Smooth muscle cell of the brain vasculature (primary cell): ENCODE results near the gene MOCOS.

Experiments
- DNase-seq: peaks from one replicate; pipeline ENCODE4 v3.0.0-alpha.2; 2012; ENCODE audit warnings: low read depth, low spot score

The MOCOS gene

DNA sequence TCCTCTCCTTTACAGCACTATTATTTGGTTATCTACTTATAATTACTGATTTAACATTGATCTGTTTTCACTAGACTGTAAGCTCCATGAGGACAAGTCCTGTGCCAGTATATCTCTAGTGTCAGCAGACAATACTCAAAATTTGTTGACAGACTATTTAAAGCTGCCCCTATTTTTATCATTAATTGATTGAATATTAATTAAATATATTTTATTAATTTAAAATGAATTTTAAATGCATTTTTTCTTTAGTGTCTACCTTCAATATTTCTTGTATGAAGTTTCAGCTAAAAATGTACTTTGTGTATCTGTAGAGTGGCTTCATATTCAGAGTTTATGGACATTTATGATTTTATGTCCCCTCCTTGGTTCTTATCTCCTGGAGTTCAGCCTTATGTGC, 83.9 kb downstream of the MOCOS start:
- no peak for DNase-seq

DNA sequence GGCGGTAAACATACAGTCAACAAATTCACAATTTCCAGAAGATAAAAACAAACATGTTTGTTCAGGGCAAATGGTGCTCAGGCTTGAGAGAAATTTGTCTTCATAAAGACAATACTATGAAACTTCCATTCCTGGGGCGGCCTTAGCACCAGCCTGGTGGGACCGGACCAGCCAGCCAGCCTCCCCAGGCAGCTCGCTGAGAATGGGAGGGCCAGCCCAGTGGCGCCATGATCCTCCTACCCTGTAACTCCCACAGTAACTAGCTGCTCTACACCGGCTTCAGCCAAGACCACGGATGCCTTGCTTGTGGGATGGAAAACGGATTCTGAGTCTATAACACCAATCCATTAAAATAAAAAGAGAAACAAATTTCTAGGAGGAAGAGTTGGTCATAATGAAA, 86.0 kb downstream of the MOCOS start:
- DNase-seq, result no peak

DNA sequence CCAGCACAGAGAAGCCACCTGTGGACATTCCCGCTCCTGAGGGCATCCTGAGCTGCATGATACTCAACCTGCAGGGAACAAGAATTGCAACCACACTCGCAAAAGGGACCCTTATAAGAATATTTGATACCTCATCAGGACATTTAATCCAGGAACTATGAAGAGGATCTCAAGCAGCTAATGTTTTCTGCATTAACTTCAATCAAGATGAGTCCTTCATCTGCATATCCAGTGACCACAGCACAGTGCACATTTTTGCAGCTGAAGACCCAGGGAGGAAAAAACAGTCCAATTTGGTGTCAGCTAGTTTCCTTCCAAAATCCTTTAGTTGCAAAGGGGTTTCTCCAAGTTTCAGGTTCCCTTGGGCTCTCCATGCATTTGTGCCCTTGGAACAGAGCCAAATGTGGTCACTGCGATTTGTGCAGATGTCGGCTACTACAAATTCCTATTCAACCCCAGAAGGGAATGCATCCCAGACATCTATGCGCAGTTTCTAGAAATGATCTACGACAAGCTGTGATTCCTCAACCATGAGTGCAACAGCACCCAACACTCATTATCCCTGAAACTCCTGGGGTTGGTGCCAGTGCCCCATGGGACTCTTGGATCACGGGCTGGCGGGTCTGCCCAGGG, 86.9 kb downstream of the MOCOS start:
- no peak for DNase-seq

DNA sequence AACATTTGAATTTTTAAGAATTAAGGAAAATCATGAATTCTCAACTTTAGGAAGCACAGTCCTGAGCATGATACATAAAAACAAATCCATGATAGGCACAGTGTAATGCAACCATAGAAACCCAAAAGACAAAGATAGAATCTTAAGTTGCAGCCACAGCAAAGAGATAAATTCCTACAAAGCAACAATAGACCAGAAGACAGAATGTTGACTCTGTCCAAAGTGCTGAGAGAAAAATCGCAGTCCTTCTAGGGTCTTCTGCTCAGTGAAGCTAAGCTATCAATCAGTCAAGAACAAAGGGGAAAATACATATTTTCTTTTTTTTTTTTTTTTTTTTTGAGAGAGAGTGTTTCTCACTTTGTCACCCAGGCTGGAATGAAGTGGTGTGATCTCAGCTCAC, 88.3 kb downstream of the MOCOS start:
- no peak for DNase-seq

DNA sequence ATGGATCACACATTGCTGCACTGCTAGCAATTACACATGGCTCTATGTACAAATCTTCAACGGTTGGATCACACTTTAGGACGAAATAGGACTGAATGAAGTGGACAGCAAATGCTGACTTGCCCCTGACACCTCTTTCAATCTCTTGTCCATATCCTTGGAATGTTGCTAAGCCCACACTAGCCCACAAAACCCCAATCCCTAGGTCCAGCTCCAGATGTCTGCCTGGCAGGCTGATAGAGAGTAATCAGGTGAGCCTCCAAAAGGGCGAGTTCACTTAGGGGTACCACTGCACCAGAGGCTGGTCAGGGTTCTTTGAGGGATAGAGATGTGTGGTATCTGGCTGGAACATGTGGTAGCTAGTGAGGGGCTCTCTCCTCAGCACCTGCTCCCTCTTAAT, 91.7 kb downstream of the MOCOS start:
- no peak for DNase-seq

DNA sequence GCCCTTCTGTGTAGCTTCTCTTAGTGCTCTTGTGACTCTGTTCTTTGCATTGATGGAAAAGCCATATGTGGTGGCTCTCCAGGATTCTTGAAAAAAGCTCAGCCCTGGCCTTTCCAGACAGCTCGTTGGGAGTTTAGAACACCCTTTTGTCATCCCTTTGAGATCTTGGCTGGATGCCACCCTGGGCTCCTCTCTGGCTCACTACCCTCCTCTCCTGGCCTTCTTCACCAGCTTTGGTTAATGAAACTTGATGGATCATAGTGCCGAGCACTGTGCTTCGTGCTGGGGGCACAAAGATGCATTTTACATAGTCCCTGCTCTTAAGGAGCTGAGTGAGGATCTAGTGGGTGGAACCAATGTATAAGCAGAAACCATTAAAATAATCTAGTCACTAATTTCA, 94.6 kb downstream of the MOCOS start:
- no peak for DNase-seq

DNA sequence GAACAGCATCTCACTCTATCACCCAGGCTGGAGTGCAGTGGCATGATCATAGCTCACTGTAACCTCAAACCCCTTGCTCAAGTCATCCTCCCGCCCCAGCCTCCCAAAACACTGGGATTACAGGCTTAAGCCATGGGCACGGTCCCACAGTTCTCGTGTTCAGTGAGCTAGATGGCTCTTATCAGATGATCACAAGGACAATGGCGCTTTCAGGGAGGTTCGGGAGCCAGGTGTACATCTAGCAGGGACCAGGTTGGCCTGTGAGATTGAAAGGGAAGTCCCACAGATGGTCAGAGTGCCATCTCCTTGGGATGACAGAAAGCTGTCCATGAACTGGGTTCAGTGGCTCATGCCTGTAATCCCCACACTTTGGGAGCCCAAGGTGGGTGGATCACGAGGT, 96.2 kb downstream of the MOCOS start:
- no peak for DNase-seq

DNA sequence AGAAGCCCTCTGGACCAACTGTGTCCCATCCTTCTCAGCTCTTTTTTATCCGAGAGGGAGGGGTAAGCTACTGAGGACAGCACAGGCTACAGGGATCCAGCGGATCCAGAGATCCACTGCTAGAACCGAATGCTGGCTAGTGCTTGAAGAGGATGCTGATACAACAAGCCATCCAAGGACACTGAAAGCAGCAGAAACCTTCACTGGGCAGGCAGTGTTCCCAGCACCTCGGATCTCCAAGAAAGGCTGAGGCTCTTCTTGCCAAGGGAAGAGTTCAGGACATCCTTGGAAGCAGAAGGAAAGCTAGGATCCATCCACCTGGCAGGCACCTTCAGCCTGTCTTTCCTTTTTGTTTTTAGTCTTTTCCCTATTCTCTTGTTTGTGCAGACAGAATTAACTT, 97.0 kb downstream of the MOCOS start:
- no peak for DNase-seq

DNA sequence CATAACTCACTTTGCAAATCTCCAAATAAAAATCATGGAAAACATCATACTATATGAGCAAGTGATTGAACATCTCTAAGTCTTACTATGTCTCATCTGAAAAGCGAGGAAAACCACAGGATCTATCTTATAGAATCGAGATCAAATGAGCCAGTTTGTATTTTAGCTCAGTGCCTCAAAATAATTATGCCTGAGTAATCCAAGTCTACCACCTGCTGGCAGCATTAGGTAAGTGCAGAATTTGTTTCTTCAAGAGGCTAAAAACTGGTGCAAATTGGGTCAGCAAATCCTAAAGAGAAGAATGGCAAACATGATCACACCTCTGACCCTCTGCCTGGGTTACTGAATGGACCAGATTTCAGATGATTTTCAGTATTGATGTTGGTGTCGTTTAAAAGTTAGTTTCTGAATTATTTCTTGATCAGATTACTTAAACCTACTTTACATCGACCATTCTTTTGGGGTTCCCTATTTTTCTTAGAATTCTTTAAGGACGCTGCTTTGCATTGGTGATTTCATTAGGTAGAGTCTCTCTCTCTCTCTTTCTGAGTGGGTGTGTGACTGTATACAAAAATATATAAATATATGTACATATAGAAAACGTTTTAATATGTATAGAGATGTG, 97.5 kb downstream of the MOCOS start:
- peak; percentile 54 for DNase-seq

DNA sequence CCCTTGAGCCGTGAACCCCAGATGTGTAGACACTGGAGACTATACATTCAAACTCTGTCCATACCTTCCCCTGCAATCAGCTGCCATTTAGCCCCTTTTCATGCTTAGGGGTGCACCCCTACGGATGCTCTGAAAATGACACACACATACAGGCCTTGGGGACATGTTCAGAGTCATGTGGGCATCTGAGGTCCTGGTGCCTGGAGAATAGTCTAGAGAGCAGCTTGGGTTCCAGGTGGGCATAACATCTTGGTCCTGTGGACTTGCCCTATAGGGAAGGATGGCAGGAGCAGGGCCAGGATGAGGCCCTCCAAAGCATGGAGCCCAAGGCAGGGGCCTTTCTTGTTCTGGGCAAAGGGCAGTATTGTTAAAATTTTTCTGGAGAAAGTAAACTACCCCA, 100.4 kb downstream of the MOCOS start:
- DNase-seq, result no peak

DNA sequence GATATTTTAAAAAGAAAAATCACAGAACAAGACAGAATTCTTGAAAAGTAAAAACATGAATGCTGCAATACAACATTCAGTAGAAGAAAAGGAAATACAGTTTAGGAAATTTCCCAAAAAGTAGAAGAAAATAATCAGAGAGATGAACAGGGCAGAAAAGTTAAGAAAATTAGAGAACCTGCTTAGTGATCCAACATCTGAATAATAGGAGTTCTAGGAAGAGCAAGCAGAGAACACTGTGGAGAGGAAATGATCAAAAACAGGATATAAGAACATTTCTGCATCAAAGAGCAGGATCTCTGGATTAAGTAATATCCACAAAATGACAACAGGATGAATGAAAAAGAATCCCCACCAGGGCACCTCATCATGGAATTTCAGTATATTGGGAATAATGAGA, 101.4 kb downstream of the MOCOS start:
- DNase-seq, result no peak

DNA sequence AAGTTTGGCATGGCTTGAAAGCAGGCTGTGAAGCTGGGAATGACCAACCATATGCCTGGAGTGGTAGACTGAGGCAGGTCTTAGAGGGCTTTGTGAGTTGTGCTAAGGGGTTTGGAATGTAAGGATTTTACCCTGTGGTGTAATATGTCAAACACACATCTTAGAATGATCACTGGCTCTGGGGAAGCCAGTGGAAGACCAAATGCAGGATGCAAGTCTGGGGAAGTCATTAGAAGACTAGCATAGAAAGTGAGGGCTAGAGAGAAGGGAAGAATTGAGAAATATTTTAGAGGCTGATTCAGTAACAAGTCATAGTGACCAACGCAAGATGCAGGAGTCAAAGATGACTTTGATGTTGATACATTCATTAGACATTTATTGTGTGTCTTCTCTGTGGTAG, 106.7 kb downstream of the MOCOS start:
- DNase-seq, result no peak

DNA sequence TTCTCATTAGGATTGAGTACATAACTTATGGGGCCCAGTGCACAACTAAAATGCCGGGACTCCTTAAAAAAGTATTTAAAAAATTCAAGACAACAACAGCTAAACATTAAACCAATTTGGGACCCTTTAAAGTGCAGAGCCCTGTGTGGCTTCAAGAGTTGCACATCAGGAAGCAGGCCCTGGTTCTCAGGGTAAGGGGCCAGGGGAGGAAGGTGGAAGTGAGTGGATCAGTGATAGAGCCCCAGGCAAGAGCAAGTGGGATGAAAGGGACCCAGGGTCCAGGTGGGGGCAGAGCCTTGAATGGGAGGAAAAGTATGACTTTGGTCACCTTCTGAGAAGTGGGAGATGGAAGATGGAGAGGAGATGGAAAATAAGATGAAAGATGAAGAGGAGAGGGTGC, 107.9 kb downstream of the MOCOS start:
- no peak for DNase-seq

DNA sequence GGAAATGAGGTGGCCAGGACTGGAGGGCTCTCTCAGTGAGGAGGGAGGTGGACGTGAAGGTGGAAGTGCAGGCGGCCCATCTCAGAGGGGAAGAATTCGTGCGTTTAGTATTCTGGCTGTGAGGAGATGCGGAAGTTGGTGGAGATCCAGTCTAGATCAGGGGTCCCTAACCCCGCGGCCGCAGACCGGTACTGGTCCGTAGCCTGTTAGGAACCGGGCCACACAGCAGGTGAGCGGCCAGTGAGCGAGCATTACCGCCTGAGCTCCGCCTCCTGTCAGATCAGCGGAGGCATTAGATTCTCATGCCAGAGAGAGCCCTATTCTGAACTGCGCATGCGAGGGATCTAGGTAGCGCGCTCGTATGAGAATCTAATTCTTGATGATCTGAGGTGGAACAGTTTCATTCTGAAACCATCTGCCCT, 108.6 kb downstream of the MOCOS start:
- no peak for DNase-seq

DNA sequence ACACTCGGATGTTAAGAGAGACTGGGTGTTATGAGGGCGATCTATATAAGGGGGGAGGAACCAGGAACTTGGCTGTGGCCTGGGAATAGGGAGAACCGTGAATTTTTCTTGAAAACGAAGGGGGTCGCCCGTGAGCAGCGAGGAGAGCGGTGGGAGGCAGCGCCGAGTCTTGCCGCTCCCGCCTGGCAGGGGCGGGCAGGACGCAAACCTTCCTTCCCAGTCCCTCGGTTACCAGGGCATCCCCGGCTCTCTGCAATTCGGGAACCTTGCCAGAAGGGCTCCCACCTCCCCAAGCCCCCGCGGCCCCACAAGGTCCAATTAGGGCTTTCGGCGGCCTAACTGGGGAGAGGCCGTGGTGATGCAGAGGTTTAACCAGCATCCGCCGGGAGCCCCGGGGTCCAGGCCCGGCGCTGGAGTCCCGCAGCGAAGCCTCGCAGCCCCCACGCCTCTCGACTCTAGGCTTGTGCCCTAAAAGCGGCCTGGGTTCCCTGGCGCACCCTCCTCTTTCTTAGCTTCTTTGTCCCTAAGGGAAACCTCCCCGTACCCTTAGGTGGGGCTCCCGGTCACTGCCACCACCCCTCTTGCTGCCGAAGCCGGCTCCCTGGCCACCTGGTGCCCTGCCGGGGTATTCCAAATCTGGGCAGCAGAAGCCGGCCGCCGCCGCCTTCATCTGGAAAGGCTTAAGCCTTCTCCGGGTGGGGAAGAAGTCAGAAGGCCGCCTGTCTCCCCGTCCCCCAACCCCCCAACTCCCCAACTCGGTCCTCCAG, 109.5 kb downstream of the MOCOS start:
- DNase-seq, result peak; percentile 26

DNA sequence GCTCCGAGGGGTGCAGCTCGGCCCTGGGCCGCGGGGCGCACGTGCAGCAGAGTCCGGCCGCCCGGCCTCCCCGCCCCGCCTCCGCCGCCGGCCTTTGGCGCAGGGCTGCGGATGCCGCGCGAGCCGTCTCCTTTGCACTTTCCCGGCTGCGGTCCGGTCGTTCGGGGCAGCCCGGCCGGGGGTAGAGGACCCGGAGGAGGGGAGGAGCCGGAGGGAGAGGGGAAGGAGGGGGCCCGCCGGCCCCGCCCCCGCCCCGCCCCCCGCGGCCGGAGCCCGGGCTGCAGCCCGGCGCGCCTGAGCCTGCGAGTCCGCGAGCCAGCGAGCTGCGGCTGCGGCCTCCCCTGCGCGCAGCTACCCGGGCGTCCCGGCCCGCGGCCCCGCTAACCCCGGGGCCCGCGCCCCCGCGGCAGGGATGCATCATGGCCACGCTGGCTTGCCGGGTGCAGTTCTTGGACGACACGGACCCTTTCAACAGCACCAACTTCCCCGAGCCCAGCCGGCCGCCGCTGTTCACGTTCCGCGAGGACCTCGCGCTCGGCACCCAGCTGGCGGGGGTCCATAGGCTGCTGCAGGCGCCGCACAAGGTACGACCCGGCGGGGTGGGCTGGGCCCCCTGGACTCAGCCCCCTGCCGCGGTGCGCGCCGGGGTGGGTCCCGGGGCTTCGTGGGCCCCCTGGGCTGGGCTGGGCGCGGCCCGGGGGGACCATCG, 110.3 kb downstream of the MOCOS start, which contains the start of gene FHOD3:
Gene FHOD3, plus strand, starts transcription at position 297 of the 709 bp plus-strand sequence. Its CDS starts 123 bp downstream, at position 420.
- no peak for DNase-seq

DNA sequence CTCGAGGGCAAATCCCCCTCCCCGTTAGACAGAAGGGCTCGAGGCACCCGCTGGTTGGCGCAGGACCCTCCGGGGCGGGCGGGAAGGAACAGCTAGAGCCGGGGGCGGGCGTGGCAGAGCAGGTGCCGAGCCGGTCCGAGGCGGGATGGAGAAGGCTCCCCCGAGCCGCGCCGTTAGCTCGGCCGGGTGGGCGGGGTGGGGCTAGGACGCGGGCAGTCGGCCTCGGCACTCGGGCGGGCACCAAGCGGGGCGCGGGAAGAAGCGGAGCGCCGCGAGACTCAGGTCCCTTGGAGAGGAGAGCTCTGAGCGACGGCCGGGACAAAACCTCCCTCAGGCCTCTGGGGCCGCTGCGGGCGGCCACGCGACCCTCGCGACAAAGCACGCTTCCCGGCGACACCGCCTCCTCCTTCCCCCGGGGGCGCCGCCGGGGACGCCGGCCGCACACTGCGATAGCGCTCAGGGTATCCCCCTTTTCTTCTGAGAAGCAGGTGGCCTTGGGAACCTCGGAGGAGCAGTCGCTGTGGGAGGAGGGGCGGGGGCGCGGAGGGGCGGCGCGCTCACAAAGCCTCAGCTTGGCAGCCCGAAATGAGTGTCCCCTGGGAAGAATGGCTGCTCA, 110.9 kb downstream of the MOCOS start:
- DNase-seq, result no peak

DNA sequence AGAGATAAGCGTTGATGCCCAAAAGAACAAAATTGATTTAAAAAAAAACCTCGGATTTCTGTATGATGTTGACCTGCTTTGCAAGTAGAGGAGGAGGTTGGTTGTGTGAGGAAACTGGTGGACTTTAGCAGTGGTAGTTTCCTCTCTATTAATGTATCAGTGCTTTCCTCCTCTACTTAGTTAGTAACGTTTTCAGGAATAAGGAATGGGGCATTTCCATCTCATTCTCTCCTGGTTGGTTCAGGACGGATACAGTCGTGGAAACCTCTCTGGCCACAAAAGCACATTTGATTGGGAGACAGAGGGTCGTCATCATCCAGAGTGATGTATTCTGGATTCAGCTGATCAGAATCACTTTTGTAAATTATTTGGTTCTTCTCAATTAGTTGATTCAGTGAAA, 111.7 kb downstream of the MOCOS start:
- DNase-seq, result no peak

DNA sequence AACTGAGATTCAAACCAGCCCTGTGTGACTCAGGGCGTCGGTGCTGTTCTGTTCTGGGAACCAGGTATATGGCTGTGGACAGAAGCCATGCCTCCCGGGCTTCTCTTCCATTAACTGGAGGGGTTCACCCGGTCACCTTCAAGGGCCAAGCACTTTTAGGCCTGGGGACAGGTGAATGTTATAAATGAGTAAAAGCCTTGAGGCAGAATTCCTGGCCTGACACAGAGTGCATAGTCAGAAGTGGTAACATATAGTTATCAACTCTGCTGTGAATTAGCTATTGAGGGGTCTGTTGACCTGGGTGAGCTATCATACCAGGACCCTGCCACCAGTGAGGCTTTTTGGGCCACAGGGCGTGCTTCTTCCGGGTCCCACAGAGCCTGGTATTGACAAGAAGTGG, 112.9 kb downstream of the MOCOS start:
- DNase-seq, result no peak

DNA sequence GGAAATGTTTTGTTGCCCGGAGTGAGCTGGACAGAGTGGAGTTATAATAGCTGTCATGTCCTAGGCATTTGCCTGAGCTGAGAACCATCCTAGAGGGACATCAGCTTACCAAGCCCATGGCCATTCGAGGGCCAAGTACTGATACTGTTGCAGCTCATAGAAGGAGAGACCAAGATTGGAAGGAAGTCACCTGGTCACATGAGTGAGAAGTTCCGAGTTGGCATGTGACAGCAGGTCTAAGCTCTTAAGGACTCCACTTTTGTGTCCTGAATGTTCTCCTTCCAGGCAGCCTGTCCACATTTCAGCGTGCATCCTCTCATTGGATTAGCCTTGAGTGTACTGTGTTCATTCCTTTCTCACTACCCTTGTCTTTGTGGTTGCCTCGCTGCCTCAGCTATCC, 114.6 kb downstream of the MOCOS start:
- DNase-seq, result no peak

DNA sequence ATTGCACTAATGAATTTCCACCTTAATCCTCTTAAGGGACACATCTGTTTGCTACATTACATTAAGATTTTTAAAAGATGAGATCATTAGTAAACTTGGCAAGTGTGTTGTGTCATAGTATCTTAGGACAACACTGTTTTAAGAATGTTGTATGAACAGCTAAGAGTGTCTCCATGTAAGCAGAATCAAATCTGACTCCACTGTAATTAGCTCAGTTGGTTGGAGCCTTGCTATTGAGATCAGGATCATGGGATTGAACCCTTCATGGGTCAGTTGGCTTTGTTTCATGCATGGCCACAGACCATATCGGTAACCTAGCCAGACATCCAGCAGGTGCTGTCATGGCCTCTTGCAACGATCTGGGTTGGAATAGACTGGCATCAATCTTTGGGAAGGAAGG, 115.4 kb downstream of the MOCOS start:
- no peak for DNase-seq
